Measurements from ENCODE around the gene GLYATL3.

- no peak for TF ChIP-seq CTCF (IDR thresholded peaks at IDR 0.05 in 2 of 3, conservative IDR thresholded peaks at IDR 0.05 in 1 of 3; ENCODE audit: control insufficient read depth in 2 of 3, extremely low read depth in 1 of 3, insufficient read depth in 1 of 3, low read depth in 3 of 3, low read length in 3 of 3)
- TF ChIP-seq NR2C2 (IDR thresholded peaks at IDR 0.05; ENCODE audit: borderline replicate concordance, control insufficient read depth, insufficient read length, low read depth) = no peak
Measured at GRCh38 chr6:49490633-49491032, 9.1 kb upstream of the GLYATL3 start.
